B cell (primary cell): ENCODE measurements around the gene LAMP2. TPM values are rescaled to one million over a fixed set of nuclear protein-coding genes. Genes with fewer than 3 reads are reported as not detected.

Experiments used
- ATAC-seq: fragments of 200-7000 bp; cut with Tn5 transposase; one replicate; pipeline ENCODE4 v1.10.0; 2021; ENCODE audit warnings: low read depth, mild to moderate bottlenecking, moderate number of reproducible peaks, moderate library complexity
- CTCF ChIA-PET: fragments of 350-600 bp; sonication (Branson Sonifier 250); formaldehyde crosslinking; loops from one replicate; lab custom pipeline; 2021; ENCODE audit warnings: antibody characterized with exemption, inconsistent platforms; lab: Charles Lee
- POLR2A ChIA-PET: fragments of 350-600 bp; sonication (Branson Sonifier 250); formaldehyde crosslinking; loops from one replicate; lab custom pipeline; 2021; ENCODE audit warnings: antibody characterized with exemption; lab: Charles Lee
- DNase-seq: peaks from one replicate; pipeline ENCODE4 v3.0.0; 2013
- H2AFZ ChIP-seq: 2 replicates; pipeline ENCODE4 v1.6.1; 2012; ENCODE audit warnings: mild to moderate bottlenecking, low read depth, low read length; ENCODE audit not compliant: insufficient read depth, poor library complexity, severe bottlenecking
- H3K27ac ChIP-seq, 2 donors: 1 replicate in 1 of 2; 2 replicates in 1 of 2; pipeline ENCODE4 v1.5.1; 2012 to 2013; ENCODE audit warnings: low read length in 2 of 2, mild to moderate bottlenecking in 2 of 2, moderate library complexity in 1 of 2
- H3K27me3 ChIP-seq, 4 experiments: fragments of 200-600 bp in 1 of 4; sonication (generic) in 1 of 4; replicated peaks in 1 of 4; 1 replicate in 2 of 4; 2 replicates in 2 of 4; pipeline versions ENCODE4 v1.6.1 to v1.7.0; 2013 to 2016; ENCODE audit warnings: low read length in 3 of 4, mild to moderate bottlenecking in 2 of 4, mixed read lengths in 1 of 4, moderate library complexity in 1 of 4; ENCODE audit not compliant: insufficient read depth in 4 of 4, control insufficient read depth in 3 of 4; ENCODE audit errors: control extremely low read depth in 1 of 4
- H3K36me3 ChIP-seq, 2 experiments: replicated peaks in 1 of 2; 1 replicate in 1 of 2; 2 replicates in 1 of 2; pipeline versions ENCODE4 v1.6.1 to v1.7.1; 2013; ENCODE audit warnings: low read length in 1 of 2; ENCODE audit not compliant: insufficient read depth in 2 of 2, control insufficient read depth in 1 of 2; ENCODE audit errors: control extremely low read depth in 1 of 2, extremely low read depth in 1 of 2
- H3K4me1 ChIP-seq, 2 donors: fragments of 200-600 bp in 1 of 2; sonication (generic) in 1 of 2; 1 replicate in 1 of 2; 2 replicates in 1 of 2; pipeline versions ENCODE4 v1.5.1 to v1.6.1; 2013 to 2017; ENCODE audit warnings: low read length in 2 of 2; ENCODE audit not compliant: control insufficient read depth in 2 of 2, insufficient read depth in 2 of 2
- H3K4me2 ChIP-seq: replicated peaks from 2 replicates; pipeline ENCODE3; 2012; ENCODE audit warnings: mild to moderate bottlenecking, low read depth, low read length; ENCODE audit not compliant: poor library complexity, severe bottlenecking
- H3K4me3 ChIP-seq, 5 experiments: fragments of 200-600 bp in 1 of 5; sonication (generic) in 1 of 5; 1 replicate in 3 of 5; 2 replicates in 2 of 5; pipeline versions ENCODE4 v1.5.1 to v1.7.0; 2011 to 2016; ENCODE audit warnings: low read length in 4 of 5, mild to moderate bottlenecking in 4 of 5, low read depth in 2 of 5, control low read depth in 1 of 5, moderate library complexity in 1 of 5; ENCODE audit not compliant: insufficient read depth in 1 of 5; ENCODE audit errors: control extremely low read depth in 1 of 5, extremely low read depth in 1 of 5
- H3K79me2 ChIP-seq: fragments of 200-600 bp; sonication (generic); one replicate; pipeline ENCODE4 v1.6.0; 2016; ENCODE audit warnings: low read length; ENCODE audit not compliant: control insufficient read depth, insufficient read depth
- H3K9ac ChIP-seq: fragments of 200-600 bp; sonication (generic); 2 replicates; pipeline ENCODE4 v1.6.1; 2017; ENCODE audit warnings: mild to moderate bottlenecking, low read length, moderate library complexity
- H3K9me3 ChIP-seq, 3 donors: one replicate each; pipeline versions ENCODE4 v1.6.1 to v1.7.1; 2013; ENCODE audit warnings: low read length in 2 of 3; ENCODE audit not compliant: control insufficient read depth in 2 of 3, insufficient read depth in 1 of 3; ENCODE audit errors: control extremely low read depth in 1 of 3
- H4K20me1 ChIP-seq: 2 replicates; pipeline ENCODE4 v1.6.0; 2012; ENCODE audit warnings: mild to moderate bottlenecking, low read length; ENCODE audit not compliant: insufficient read depth, control insufficient read depth, poor library complexity, severe bottlenecking
- H3K27ac Mint-ChIP-seq: one replicate; pipeline ENCODE4 v1.8.0; 2021; ENCODE audit warnings: mixed read lengths
- H3K27me3 Mint-ChIP-seq: one replicate; pipeline ENCODE4 v1.8.0; 2021; ENCODE audit warnings: mixed read lengths
- H3K4me1 Mint-ChIP-seq: one replicate; pipeline ENCODE4 v1.8.0; 2021; ENCODE audit warnings: mixed read lengths
- H3K4me3 Mint-ChIP-seq: one replicate; pipeline ENCODE4 v1.8.0; 2021; ENCODE audit warnings: mixed read lengths
- H3K9me3 Mint-ChIP-seq: one replicate; pipeline ENCODE4 v1.8.0; 2022; ENCODE audit warnings: mixed read lengths; ENCODE audit not compliant: insufficient read depth
- EZH2 ChIP-seq: IDR thresholded peaks from 2 replicates; pipeline ENCODE4 v1.6.1; 2012; ENCODE audit warnings: borderline replicate concordance, low read depth, mild to moderate bottlenecking, moderate library complexity, low read length; ENCODE audit not compliant: insufficient read depth, poor library complexity, severe bottlenecking
- WGBS: methylation state at CpG from one replicate; pipeline ENCODE4 v1.1.5; 2013; ENCODE audit warnings: missing lambda C conversion rate; ENCODE audit not compliant: insufficient coverage; 5-methylcytosine and 5-hydroxymethylcytosine counted together
- intact Hi-C: fragments of 100-400 bp; cut with micrococcal nuclease; formaldehyde crosslinking; loops from one replicate; pipeline ENCODE4 v1.10.0; 2022
- polyA plus RNA-seq: library from polyadenylated mRNA; depleted of rRNA; stranded (reverse); fragments of >200 nt; gene quantifications from 2 replicates; pipeline ENCODE4 v1.2.3, GENCODE V29; 2012
- total RNA-seq, 2 donors: library from RNA; stranded (reverse); fragments of 120-200 nt in 1 of 2; gene quantifications; 1 replicate in 1 of 2; 2 replicates in 1 of 2; pipeline versions ENCODE4 v1.2.3 to v1.2.4, GENCODE V29; 2013 to 2022
- TF ChIP-seq, protein P1 (sequence below): fragments of 200-600 bp; IDR thresholded peaks from one replicate; pipeline ENCODE4 v1.8.0; 2022; ENCODE audit warnings: antibody characterized with exemption, mild to moderate bottlenecking

The LAMP2 gene
- total and polyA plus RNA-seq, 2 donors (not counting 1 experiment from before 2014, with no cell fraction given): 11.2 to 37.1 TPM

DNA sequence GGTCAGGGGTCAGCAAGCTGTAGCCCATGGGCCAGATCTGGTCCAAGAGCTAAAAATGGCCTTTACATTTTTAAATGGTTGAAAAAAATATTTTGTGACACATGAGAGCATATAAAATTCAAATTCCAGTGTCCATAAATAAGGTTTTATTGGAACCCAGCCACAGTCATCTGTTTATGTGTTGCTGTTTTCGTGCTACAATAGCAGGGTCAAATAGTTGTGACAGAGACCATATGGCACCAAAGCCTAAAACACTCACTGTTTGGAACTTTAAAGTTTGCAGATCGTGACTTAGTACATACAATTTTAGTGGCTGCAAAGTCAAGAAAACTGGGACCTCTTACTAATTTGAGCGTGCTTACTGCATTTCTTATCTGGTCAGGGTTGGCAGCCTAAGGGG lies 29.2 kb downstream of the LAMP2 start:
- CTCF ChIA-PET: no interaction called here
- TF ChIP-seq EZH2: no peak
- TF ChIP-seq, protein P1, sequence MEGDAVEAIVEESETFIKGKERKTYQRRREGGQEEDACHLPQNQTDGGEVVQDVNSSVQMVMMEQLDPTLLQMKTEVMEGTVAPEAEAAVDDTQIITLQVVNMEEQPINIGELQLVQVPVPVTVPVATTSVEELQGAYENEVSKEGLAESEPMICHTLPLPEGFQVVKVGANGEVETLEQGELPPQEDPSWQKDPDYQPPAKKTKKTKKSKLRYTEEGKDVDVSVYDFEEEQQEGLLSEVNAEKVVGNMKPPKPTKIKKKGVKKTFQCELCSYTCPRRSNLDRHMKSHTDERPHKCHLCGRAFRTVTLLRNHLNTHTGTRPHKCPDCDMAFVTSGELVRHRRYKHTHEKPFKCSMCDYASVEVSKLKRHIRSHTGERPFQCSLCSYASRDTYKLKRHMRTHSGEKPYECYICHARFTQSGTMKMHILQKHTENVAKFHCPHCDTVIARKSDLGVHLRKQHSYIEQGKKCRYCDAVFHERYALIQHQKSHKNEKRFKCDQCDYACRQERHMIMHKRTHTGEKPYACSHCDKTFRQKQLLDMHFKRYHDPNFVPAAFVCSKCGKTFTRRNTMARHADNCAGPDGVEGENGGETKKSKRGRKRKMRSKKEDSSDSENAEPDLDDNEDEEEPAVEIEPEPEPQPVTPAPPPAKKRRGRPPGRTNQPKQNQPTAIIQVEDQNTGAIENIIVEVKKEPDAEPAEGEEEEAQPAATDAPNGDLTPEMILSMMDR: no peak
- Histone ChIP-seq H3K36me3 (peaks cover 0 to 42% of the 10 kb centered on the region in 2 experiments), H3K9ac (no peak overlapping the region), H3K4me1 (no peaks in the 10 kb centered on the region), H3K79me2 (no peaks in the 10 kb centered on the region), H3K4me3 (no peak overlapping the region), H3K4me2 (no peak overlapping the region), H2AFZ (no peak overlapping the region), H3K27me3 (no peaks in the 10 kb centered on the region), H3K27ac (no peak overlapping the region), H3K9me3 (no peaks in the 10 kb centered on the region), H4K20me1 (no peaks in the 10 kb centered on the region)
- Mint-ChIP-seq H3K4me1 (no peaks in the 10 kb centered on the region), H3K27me3 (no peaks in the 10 kb centered on the region), H3K9me3 (no peaks in the 10 kb centered on the region), H3K27ac (no peak overlapping the region), H3K4me3 (no peak overlapping the region)
- DNase-seq: no peak
- no CpG with 5 or more reads among the region's 3 CpGs for WGBS
- ATAC-seq: no peak
- POLR2A ChIA-PET: no interaction called here
- intact Hi-C loops: no loop called here

DNA sequence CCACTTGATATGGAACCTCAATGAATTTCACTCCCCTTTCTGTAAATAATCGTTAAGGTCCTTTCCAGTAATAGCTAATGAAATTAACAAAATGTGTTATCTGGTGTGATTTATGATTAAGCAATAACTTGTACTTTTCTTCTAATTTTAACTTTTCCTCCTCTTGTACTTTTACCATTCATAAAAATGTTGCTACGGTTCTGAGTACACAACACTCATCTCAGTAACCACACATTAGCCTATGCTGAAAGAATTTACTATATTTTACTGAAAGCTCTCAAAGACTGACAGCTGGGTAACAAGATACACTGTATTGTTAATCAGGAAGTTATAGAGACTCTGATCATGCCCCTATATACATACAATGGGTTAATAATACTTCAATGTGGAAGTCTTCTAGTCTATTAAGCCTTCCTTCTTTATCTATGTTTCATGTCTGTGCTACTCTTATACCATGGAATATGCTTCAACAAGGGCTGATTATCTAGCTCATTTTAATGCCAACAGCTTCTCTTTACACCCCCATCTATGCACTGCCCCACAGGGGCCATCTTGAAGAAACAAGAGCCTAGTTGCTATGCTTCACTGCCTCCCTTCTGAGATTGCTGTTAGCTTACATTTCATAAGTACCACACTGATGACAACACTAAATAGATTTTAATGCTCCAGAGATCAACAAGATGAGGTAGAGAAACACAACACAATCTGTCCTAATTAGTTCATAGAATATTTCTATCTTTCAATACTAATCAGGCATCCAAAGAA lies 39.1 kb downstream of the LAMP2 start:
- Mint-ChIP-seq H3K4me1 (peaks cover 25% of the 10 kb centered on the region), H3K27me3 (no peaks in the 10 kb centered on the region), H3K9me3 (no peaks in the 10 kb centered on the region), H3K27ac (no peak overlapping the region), H3K4me3 (no peak overlapping the region)
- intact Hi-C loops: no loop called here
- Histone ChIP-seq H3K4me1 (no peaks in the 10 kb centered on the region), H3K9ac (no peak overlapping the region), H3K27ac (no peak overlapping the region), H3K27me3 (no peaks in the 10 kb centered on the region), H2AFZ (no peak overlapping the region), H3K36me3 (no peaks in the 10 kb centered on the region), H3K9me3 (no peaks in the 10 kb centered on the region), H3K79me2 (no peaks in the 10 kb centered on the region), H3K4me2 (no peak overlapping the region), H4K20me1 (no peaks in the 10 kb centered on the region), H3K4me3 (no peak overlapping the region)
- ChIA-PET CTCF (no interaction called here), POLR2A (no interaction called here)
- ATAC-seq (no peak), DNase-seq (no peak)
- WGBS: no CpG with 5 or more reads among the region's 2 CpGs
- no peak for TF ChIP-seq EZH2
- TF ChIP-seq, protein P1: no peak
